BLaER1 treated with 17β-estradiol and CSF1 and Interleukin-3, amounts not matched to agents 10 nM and 100 nM (cell line): ENCODE data around the gene FKBP1C.
"Not testable (repeated sequence)": the region's sequence is repeated elsewhere in the genome, so short reads cannot be mapped to it uniquely, and the experiment has no call there.

Experiments
- H3K27ac ChIP-seq, 11 experiments: shearing (Covaris generic); formaldehyde crosslinking; 2 replicates each; pipeline ENCODE4 v1.8.1; 2022
- H3K27me3 ChIP-seq, 11 experiments: shearing (Covaris generic); formaldehyde crosslinking; 2 replicates each; pipeline ENCODE4 v1.8.1; 2022
- H3K36me3 ChIP-seq, 11 experiments: shearing (Covaris generic); formaldehyde crosslinking; 2 replicates each; pipeline ENCODE4 v1.8.1; 2022
- H3K4me1 ChIP-seq, 10 experiments: shearing (Covaris generic); formaldehyde crosslinking; 2 replicates each; pipeline ENCODE4 v1.8.1; 2022
- H3K4me2 ChIP-seq, 11 experiments: shearing (Covaris generic); formaldehyde crosslinking; 2 replicates each; pipeline ENCODE4 v1.8.1; 2022
- H3K4me3 ChIP-seq, 10 experiments: shearing (Covaris generic); formaldehyde crosslinking; 2 replicates each; pipeline ENCODE4 v1.8.1; 2022
- H3K9ac ChIP-seq, 11 experiments: shearing (Covaris generic); formaldehyde crosslinking; 2 replicates each; pipeline ENCODE4 v1.8.1; 2022
- H3K9me3 ChIP-seq, 11 experiments: shearing (Covaris generic); formaldehyde crosslinking; replicated peaks in 1 of 11; 2 replicates each; pipeline ENCODE4 v1.8.1; 2022
- H4K20me1 ChIP-seq, 11 experiments: shearing (Covaris generic); formaldehyde crosslinking; 2 replicates each; pipeline ENCODE4 v1.8.1; 2022
- Cebpa-rat ChIP-seq, 11 experiments: shearing (Covaris generic); IDR thresholded peaks; 2 replicates each; pipeline ENCODE4 v1.8.1; 2022

FKBP1C gene

GRCh38 chr6:63214816-63215215 is 3.5 kb downstream of the FKBP1C start:
- Histone ChIP-seq H4K20me1 (no peaks in the 10 kb centered on the region), H3K9me3 (peaks cover 22 to 33% (median 26%) of the 10 kb centered on the region in 11 experiments), H3K9ac (no peak overlapping the region), H3K4me3 (no peak overlapping the region), H3K27ac (no peak overlapping the region), H3K27me3 (no peaks in the 10 kb centered on the region), H3K4me1 (no peaks in the 10 kb centered on the region), H3K36me3 (no peaks in the 10 kb centered on the region), H3K4me2 (no peak overlapping the region)
- no peak for TF ChIP-seq Cebpa-rat (IDR thresholded peaks at IDR 0.05)

GRCh38 chr6:63224179-63224578 is 12.9 kb downstream of the FKBP1C start:
- H3K4me1 ChIP-seq, result no peaks in the 10 kb centered on the region
- no peaks in the 10 kb centered on the region for H4K20me1 ChIP-seq
- H3K27me3 ChIP-seq, result no peaks in the 10 kb centered on the region
- H3K36me3 ChIP-seq, result no peaks in the 10 kb centered on the region
- no peak overlapping the region for H3K27ac ChIP-seq
- no peak for TF ChIP-seq Cebpa-rat (IDR thresholded peaks at IDR 0.05)
- H3K4me2 ChIP-seq, result no peak overlapping the region
- no peak overlapping the region for H3K9ac ChIP-seq
- no peak overlapping the region for H3K4me3 ChIP-seq
- H3K9me3 ChIP-seq, result peaks cover 11 to 16% (median 13%) of the 10 kb centered on the region in 11 experiments; a peak in 21 of 22 replicates

GRCh38 chr6:63225987-63226386 is 14.7 kb downstream of the FKBP1C start:
- H3K9ac ChIP-seq, H3K36me3 ChIP-seq, H4K20me1 ChIP-seq, H3K27me3 ChIP-seq, H3K4me3 ChIP-seq, H3K27ac ChIP-seq, H3K4me2 ChIP-seq, H3K4me1 ChIP-seq: not testable (repeated sequence)
- H3K9me3 ChIP-seq, result peaks cover 13 to 29% (median 25%) of the 10 kb centered on the region in 11 experiments; a peak in 21 of 22 replicates

GRCh38 chr6:63227928-63228894 is 16.9 kb downstream of the FKBP1C start:
- H3K4me3 ChIP-seq, result not testable (repeated sequence)

GRCh38 chr6:63230027-63230426 is 18.8 kb downstream of the FKBP1C start:
- H3K4me2 ChIP-seq, result not testable (repeated sequence)

More at GRCh38 chr6:63227928-63228894, 16.9 kb downstream of the FKBP1C start:
- peaks cover 13 to 29% (median 25%) of the 10 kb centered on the region in 11 experiments; a peak in 21 of 22 replicates for H3K9me3 ChIP-seq
- not testable (repeated sequence) for H3K27ac ChIP-seq, H3K27me3 ChIP-seq, H3K9ac ChIP-seq, H3K4me2 ChIP-seq, H3K4me1 ChIP-seq, H3K36me3 ChIP-seq, H4K20me1 ChIP-seq

GRCh38 chr6:63230511-63230910 is 19.2 kb downstream of the FKBP1C start:
- H3K4me1 ChIP-seq, H3K4me2 ChIP-seq, H3K4me3 ChIP-seq, H3K27me3 ChIP-seq, H3K36me3 ChIP-seq, H3K27ac ChIP-seq, H4K20me1 ChIP-seq, H3K9ac ChIP-seq: not testable (repeated sequence)
- peaks cover 13 to 29% (median 25%) of the 10 kb centered on the region in 11 experiments; a peak in 21 of 22 replicates for H3K9me3 ChIP-seq

More at GRCh38 chr6:63230027-63230426, 18.8 kb downstream of the FKBP1C start:
- H3K4me3 ChIP-seq, H3K4me1 ChIP-seq, H3K27ac ChIP-seq, H4K20me1 ChIP-seq, H3K36me3 ChIP-seq, H3K9ac ChIP-seq, H3K27me3 ChIP-seq: not testable (repeated sequence)
- H3K9me3 ChIP-seq, result peaks cover 13 to 29% (median 25%) of the 10 kb centered on the region in 11 experiments; a peak in 21 of 22 replicates

GRCh38 chr6:63236398-63236817 is 25.1 kb downstream of the FKBP1C start:
- Histone ChIP-seq H3K4me2 (peak overlapping the region in 6 of 11 experiments; percentile 6 to 54 (median 22); a peak in 11 of 22 replicates), H3K4me3 (no peak overlapping the region), H3K9ac (no peak overlapping the region), H3K27ac (no peak overlapping the region), H3K4me1 (peaks cover 0 to 13% (median 10%) of the 10 kb centered on the region in 10 experiments; a peak in 11 of 20 replicates), H3K36me3 (no peaks in the 10 kb centered on the region), H4K20me1 (no peaks in the 10 kb centered on the region), H3K9me3 (no peaks in the 10 kb centered on the region), H3K27me3 (no peaks in the 10 kb centered on the region)
- no peak for TF ChIP-seq Cebpa-rat (IDR thresholded peaks at IDR 0.05)

- no peak for TF ChIP-seq Cebpa-rat (IDR thresholded peaks at IDR 0.05)
- Histone ChIP-seq H3K4me3 (no peak overlapping the region), H3K27ac (no peak overlapping the region), H3K9ac (no peak overlapping the region), H3K4me1 (no peaks in the 10 kb centered on the region), H3K27me3 (no peaks in the 10 kb centered on the region), H4K20me1 (no peaks in the 10 kb centered on the region), H3K4me2 (no peak overlapping the region), H3K36me3 (no peaks in the 10 kb centered on the region), H3K9me3 (no peaks in the 10 kb centered on the region)
Measured at GRCh38 chr6:63245420-63245819, 34.2 kb downstream of the FKBP1C start.

- TF ChIP-seq Cebpa-rat (IDR thresholded peaks at IDR 0.05), result no peak
- Histone ChIP-seq H3K27me3 (no peaks in the 10 kb centered on the region), H3K9ac (no peak overlapping the region), H3K36me3 (no peaks in the 10 kb centered on the region), H3K9me3 (no peaks in the 10 kb centered on the region), H3K4me3 (no peak overlapping the region), H3K4me1 (no peaks in the 10 kb centered on the region), H4K20me1 (no peaks in the 10 kb centered on the region), H3K27ac (no peak overlapping the region), H3K4me2 (no peak overlapping the region)
Measured at GRCh38 chr6:63245909-63246308, 34.6 kb downstream of the FKBP1C start.

GRCh38 chr6:63246581-63246980 is 35.3 kb downstream of the FKBP1C start:
- Histone ChIP-seq H3K9ac (no peak overlapping the region), H3K4me3 (no peak overlapping the region), H3K36me3 (no peaks in the 10 kb centered on the region), H3K4me1 (no peaks in the 10 kb centered on the region), H3K27me3 (no peaks in the 10 kb centered on the region), H4K20me1 (no peaks in the 10 kb centered on the region), H3K27ac (no peak overlapping the region), H3K9me3 (no peaks in the 10 kb centered on the region), H3K4me2 (no peak overlapping the region)
- TF ChIP-seq Cebpa-rat (IDR thresholded peaks at IDR 0.05), result no peak
